HCT116 (cell line): ENCODE data around the gene HTRA3. TPM values are rescaled to one million over a fixed set of nuclear protein-coding genes. Genes with fewer than 3 reads are reported as not detected.

Experiments
- ATAC-seq: fragments of 200-7000 bp; cut with Tn5 transposase; 2 replicates; pipeline ENCODE4 v1.9.1; 2020; ENCODE audit warnings: mild to moderate bottlenecking, moderate library complexity
- BruUV-seq: library from RNA; stranded (reverse); fragments of 400-500 nt; replicated peaks from 2 replicates; lab custom pipeline; 2021; lab: Mats Ljungman, UMichigan
- CTCF ChIA-PET: fragments of 300-600 bp; sonication (Branson Sonifier 250); formaldehyde crosslinking; loops from one replicate; lab custom pipeline; 2021; ENCODE audit warnings: antibody characterized with exemption; lab: Charles Lee
- POLR2A ChIA-PET: fragments of 300-600, 350-600 bp; sonication (Branson Sonifier 250); formaldehyde crosslinking; loops from one replicate; lab custom pipeline; 2021; ENCODE audit warnings: antibody characterized with exemption; lab: Charles Lee
- RAD21 ChIA-PET, 2 experiments: fragments of 300-600 bp; sonication (Branson Sonifier 250); formaldehyde crosslinking; loops; one replicate each; lab custom pipeline; 2023; ENCODE audit warnings: low total read pairs in 2 of 2; ENCODE audit not compliant: uncharacterized antibody in 2 of 2, unreplicated experiment in 2 of 2, low non-redundant PET in 1 of 2; lab: Charles Lee
- DNase-seq: peaks from one replicate; pipeline ENCODE4 v3.0.0-alpha.2; 2010; ENCODE audit warnings: low read depth, low spot score
- H2AFZ ChIP-seq: fragments of 200-600 bp; shearing (Covaris generic), sonication (generic); 2 replicates; pipeline ENCODE4 v1.6.1; 2017; ENCODE audit warnings: low read depth, mixed run types, mixed read lengths, antibody characterized with exemption, low read length; ENCODE audit not compliant: poor library complexity, severe bottlenecking
- H3K27ac ChIP-seq: 2 replicates; pipeline ENCODE4 v1.5.1; 2012; ENCODE audit warnings: low read depth, low read length
- H3K27me3 ChIP-seq: fragments of 200-600 bp; sonication (generic); 2 replicates; pipeline ENCODE4 v1.6.1; 2016; ENCODE audit warnings: mixed run types, low read length, mixed read lengths; ENCODE audit not compliant: insufficient read depth
- H3K36me3 ChIP-seq, 2 experiments: fragments of 200-500 bp in 1 of 2; fragments of 200-600 bp in 1 of 2; sonication (Bioruptor generic) in 1 of 2; sonication (generic) in 1 of 2; 2 replicates each; pipeline versions ENCODE4 v1.5.1 to v1.6.1; 2014 to 2016; ENCODE audit warnings: low read length in 2 of 2, inconsistent platforms in 1 of 2, mixed read lengths in 1 of 2, mixed run types in 1 of 2; ENCODE audit not compliant: insufficient read depth in 2 of 2, control insufficient read depth in 1 of 2
- H3K4me1 ChIP-seq, 2 experiments: fragments of 200-600 bp in 1 of 2; sonication (generic) in 1 of 2; 2 replicates each; pipeline versions ENCODE4 v1.5.1 to v1.6.1; 2012 to 2017; ENCODE audit warnings: low read length in 2 of 2, inconsistent platforms in 1 of 2, mild to moderate bottlenecking in 1 of 2, mixed read lengths in 1 of 2, mixed run types in 1 of 2, moderate library complexity in 1 of 2; ENCODE audit not compliant: insufficient read depth in 2 of 2, control insufficient read depth in 1 of 2
- H3K4me2 ChIP-seq: fragments of 200-600 bp; sonication (generic); 2 replicates; pipeline ENCODE4 v1.6.1; 2017; ENCODE audit warnings: mixed run types, low read length, mixed read lengths
- H3K4me3 ChIP-seq, 2 experiments: fragments of 200-600 bp in 1 of 2; sonication (generic) in 1 of 2; replicated peaks in 1 of 2; 2 replicates each; pipeline ENCODE4 v1.5.1; 2011 to 2016; ENCODE audit warnings: low read length in 2 of 2, control low read depth in 1 of 2, low read depth in 1 of 2, mild to moderate bottlenecking in 1 of 2, mixed read lengths in 1 of 2, mixed run types in 1 of 2
- H3K79me2 ChIP-seq: fragments of 200-600 bp; sonication (generic); 2 replicates; pipeline ENCODE4 v1.6.1; 2017; ENCODE audit warnings: mild to moderate bottlenecking, mixed run types, low read length, moderate library complexity, mixed read lengths; ENCODE audit not compliant: insufficient read depth
- H3K9ac ChIP-seq: fragments of 200-600 bp; sonication (generic); 2 replicates; pipeline ENCODE4 v1.6.1; 2016; ENCODE audit warnings: low read length, mixed read lengths
- H3K9me2 ChIP-seq: fragments of 200-600 bp; sonication (generic), shearing (Covaris generic); 2 replicates; pipeline ENCODE4 v1.6.1; 2017; ENCODE audit warnings: mixed run types, mild to moderate bottlenecking, moderate library complexity; ENCODE audit not compliant: insufficient read depth
- H3K9me3 ChIP-seq, 2 experiments: fragments of 200-500 bp in 1 of 2; fragments of 200-600 bp in 1 of 2; sonication (Bioruptor generic) in 1 of 2; sonication (generic) in 1 of 2; 2 replicates each; pipeline ENCODE4 v1.6.1; 2014 to 2017; ENCODE audit warnings: low read length in 2 of 2, mixed read lengths in 2 of 2, inconsistent platforms in 1 of 2, low read depth in 1 of 2, mild to moderate bottlenecking in 1 of 2, mixed run types in 1 of 2, moderate library complexity in 1 of 2; ENCODE audit not compliant: control insufficient read depth in 1 of 2, insufficient read depth in 1 of 2
- H4K20me1 ChIP-seq: fragments of 200-600 bp; sonication (generic), shearing (Covaris generic); 2 replicates; pipeline ENCODE4 v1.6.1; 2017; ENCODE audit warnings: mixed run types, mild to moderate bottlenecking, moderate library complexity; ENCODE audit not compliant: insufficient read depth
- EGR1 ChIP-seq: IDR thresholded peaks from 2 replicates; pipeline ENCODE4 v1.6.1; 2012; ENCODE audit warnings: low read depth
- ELF1 ChIP-seq: IDR thresholded peaks from 2 replicates; pipeline ENCODE4 v1.6.1; 2012; ENCODE audit warnings: low read depth, borderline replicate concordance
- EZH2 ChIP-seq: fragments of 200-600 bp; sonication (generic); IDR thresholded peaks from 2 replicates; pipeline ENCODE4 v1.6.1; 2017; ENCODE audit warnings: antibody characterized with exemption, mixed run types
- MAX ChIP-seq: IDR thresholded peaks from 2 replicates; pipeline ENCODE4 v1.6.1; 2012
- POLR2AphosphoS5 ChIP-seq: IDR thresholded peaks from 2 replicates; pipeline ENCODE4 v1.6.1; 2011; ENCODE audit warnings: mild to moderate bottlenecking, low read depth, low read length, moderate library complexity
- RAD21 ChIP-seq: IDR thresholded peaks from 2 replicates; pipeline ENCODE4 v1.6.1; 2012; ENCODE audit warnings: low read depth, mild to moderate bottlenecking
- REST ChIP-seq: IDR thresholded peaks from 2 replicates; pipeline ENCODE4 v1.6.1; 2012; ENCODE audit warnings: low read depth
- SP1 ChIP-seq: IDR thresholded peaks from 2 replicates; pipeline ENCODE4 v1.6.1; 2012; ENCODE audit warnings: low read depth
- TCF7L2 ChIP-seq: IDR thresholded peaks from 2 replicates; pipeline ENCODE4 v1.7.0; 2011; ENCODE audit warnings: borderline replicate concordance, inconsistent platforms; ENCODE audit not compliant: insufficient read depth, insufficient read length; ENCODE audit errors: extremely low read depth
- YY1 ChIP-seq: IDR thresholded peaks from 2 replicates; pipeline ENCODE4 v1.6.1; 2011; ENCODE audit warnings: low read length, low read depth, moderate library complexity, mild to moderate bottlenecking; ENCODE audit not compliant: insufficient replicate concordance; ENCODE audit errors: extremely low read depth
- ZBTB33 ChIP-seq: IDR thresholded peaks from 2 replicates; pipeline ENCODE4 v1.6.1; 2011; ENCODE audit warnings: mild to moderate bottlenecking, low read length, moderate library complexity; ENCODE audit not compliant: insufficient replicate concordance; ENCODE audit errors: extremely low read depth
- ZFX ChIP-seq: fragments of 450-650 bp; IDR thresholded peaks from 2 replicates; pipeline ENCODE4 v1.6.1; 2017
- ZNF274 ChIP-seq: fragments of 200-500 bp; sonication (Bioruptor generic); IDR thresholded peaks from 2 replicates; pipeline ENCODE4 v1.6.1; 2014; ENCODE audit warnings: mild to moderate bottlenecking, low read depth, low read length, inconsistent platforms
- intact Hi-C: fragments of 100-400 bp; cut with micrococcal nuclease; formaldehyde crosslinking; loops from 2 replicates; pipeline ENCODE4 v1.10.0; 2022
- total RNA-seq: library from RNA; stranded (reverse); gene quantifications from one replicate; pipeline ENCODE4 v1.2.1, GENCODE V29; 2021; ENCODE audit not compliant: unreplicated experiment

Gene HTRA3
- total RNA-seq, 1 experiment from 2014 or later, result not detected

- RAD21 ChIA-PET, result no interaction called here
- no peaks in the 10 kb centered on the region for H3K4me1 ChIP-seq
- H3K79me2 ChIP-seq, result no peaks in the 10 kb centered on the region
- H3K27me3 ChIP-seq, result no peaks in the 10 kb centered on the region
- POLR2A ChIA-PET, result no interaction called here
- no peak overlapping the region for H3K4me2 ChIP-seq
- TF ChIP-seq POLR2AphosphoS5 (no peak), ZBTB33 (no peak), SP1 (no peak), EGR1 (no peak), MAX (no peak), YY1 (no peak), ZFX (no peak), TCF7L2 (no peak), ELF1 (no peak), EZH2 (no peak), ZNF274 (no peak), REST (no peak), RAD21 (no peak)
- no peak overlapping the region for H3K27ac ChIP-seq
- no peaks in the 10 kb centered on the region for H3K36me3 ChIP-seq
- no peaks in the 10 kb centered on the region for H4K20me1 ChIP-seq
- no peak overlapping the region for H3K4me3 ChIP-seq
- no peak for DNase-seq
- H3K9me3 ChIP-seq, result no peaks in the 10 kb centered on the region
- no peaks in the 10 kb centered on the region for H3K9me2 ChIP-seq
- no peak overlapping the region for H3K9ac ChIP-seq
- no TSS peak for BruUV-seq
- intact Hi-C loops, result no loop called here
- no peak overlapping the region for H2AFZ ChIP-seq
- CTCF ChIA-PET, result no interaction called here
- no peak for ATAC-seq
Measured at GRCh38 chr4:8270418-8270771, 841 bp downstream of the HTRA3 start.
